ENCODE data around the gene METAP1D.

- no peak for TF ChIP-seq USF1 (CRISPR knock-in tag; IDR thresholded peaks at IDR 0.05)
- TF ChIP-seq NR2C2 (CRISPR knock-in tag; IDR thresholded peaks at IDR 0.05), result no peak
- no peak for TF ChIP-seq CREM (CRISPR knock-in tag; IDR thresholded peaks at IDR 0.05)
- TF ChIP-seq FOXJ3 (CRISPR knock-in tag; IDR thresholded peaks at IDR 0.05; ENCODE audit: borderline replicate concordance), result no peak
- TF ChIP-seq, protein P1, sequence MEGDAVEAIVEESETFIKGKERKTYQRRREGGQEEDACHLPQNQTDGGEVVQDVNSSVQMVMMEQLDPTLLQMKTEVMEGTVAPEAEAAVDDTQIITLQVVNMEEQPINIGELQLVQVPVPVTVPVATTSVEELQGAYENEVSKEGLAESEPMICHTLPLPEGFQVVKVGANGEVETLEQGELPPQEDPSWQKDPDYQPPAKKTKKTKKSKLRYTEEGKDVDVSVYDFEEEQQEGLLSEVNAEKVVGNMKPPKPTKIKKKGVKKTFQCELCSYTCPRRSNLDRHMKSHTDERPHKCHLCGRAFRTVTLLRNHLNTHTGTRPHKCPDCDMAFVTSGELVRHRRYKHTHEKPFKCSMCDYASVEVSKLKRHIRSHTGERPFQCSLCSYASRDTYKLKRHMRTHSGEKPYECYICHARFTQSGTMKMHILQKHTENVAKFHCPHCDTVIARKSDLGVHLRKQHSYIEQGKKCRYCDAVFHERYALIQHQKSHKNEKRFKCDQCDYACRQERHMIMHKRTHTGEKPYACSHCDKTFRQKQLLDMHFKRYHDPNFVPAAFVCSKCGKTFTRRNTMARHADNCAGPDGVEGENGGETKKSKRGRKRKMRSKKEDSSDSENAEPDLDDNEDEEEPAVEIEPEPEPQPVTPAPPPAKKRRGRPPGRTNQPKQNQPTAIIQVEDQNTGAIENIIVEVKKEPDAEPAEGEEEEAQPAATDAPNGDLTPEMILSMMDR (IDR thresholded peaks at IDR 0.05), result no peak
- TF ChIP-seq ZNF138 (CRISPR knock-in tag; conservative IDR thresholded peaks at IDR 0.05), result no peak
- no peak for TF ChIP-seq MAX (CRISPR knock-in tag; IDR thresholded peaks at IDR 0.05)
- no peak for TF ChIP-seq ZBTB43 (CRISPR knock-in tag; IDR thresholded peaks at IDR 0.05)
- no peak for TF ChIP-seq FOXK1 (CRISPR knock-in tag; IDR thresholded peaks at IDR 0.05)
- no peak for TF ChIP-seq E2F5 (CRISPR knock-in tag; IDR thresholded peaks at IDR 0.05)
- no peak for TF ChIP-seq FOXP1 (CRISPR knock-in tag; IDR thresholded peaks at IDR 0.05; ENCODE audit: borderline replicate concordance)
- no peak for TF ChIP-seq RELA (CRISPR knock-in tag; IDR thresholded peaks at IDR 0.05; ENCODE audit: borderline replicate concordance)
Observed at GRCh38 chr2:172080641-172081220, 81.0 kb downstream of the METAP1D start.

Data from WTC11 (cell line).